IPS-18c (cell line): ENCODE results near the gene VPS35L.
"Not testable (repeated sequence)": the region's sequence is repeated elsewhere in the genome, so short reads cannot be mapped to it uniquely, and the experiment has no call there.

ENCODE experiments used
- H3K4me3 ChIP-seq: 2 replicates; pipeline ENCODE4 v1.7.0; 2013; ENCODE audit warnings: low read depth, mild to moderate bottlenecking, low read length, moderate library complexity; ENCODE audit not compliant: insufficient read depth
- H3K9me3 ChIP-seq: one replicate; pipeline ENCODE4 v1.6.1; 2013; ENCODE audit warnings: mild to moderate bottlenecking, low read length, moderate library complexity; ENCODE audit not compliant: control insufficient read depth, insufficient read depth

The VPS35L gene

DNA sequence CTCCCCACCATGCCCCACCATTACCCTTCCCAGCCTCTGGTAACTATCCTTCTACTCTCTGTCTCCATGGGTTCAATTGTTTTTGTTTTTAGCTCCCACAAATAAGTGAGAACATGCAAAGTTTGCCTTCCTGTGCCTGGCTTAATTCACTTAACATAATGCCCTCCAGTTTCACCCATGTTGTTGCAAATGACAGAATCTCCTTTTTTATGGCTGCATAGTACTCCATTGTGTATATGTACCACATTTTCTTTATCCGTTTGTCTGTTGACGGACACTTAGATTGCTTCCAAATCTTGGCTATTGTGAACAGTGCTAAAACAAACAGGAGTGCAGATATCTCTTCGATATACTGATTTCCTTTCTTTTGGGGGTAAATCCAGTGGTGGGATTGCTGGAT lies 109.8 kb downstream of the VPS35L start:
- not testable (repeated sequence) for H3K4me3 ChIP-seq, H3K9me3 ChIP-seq

DNA sequence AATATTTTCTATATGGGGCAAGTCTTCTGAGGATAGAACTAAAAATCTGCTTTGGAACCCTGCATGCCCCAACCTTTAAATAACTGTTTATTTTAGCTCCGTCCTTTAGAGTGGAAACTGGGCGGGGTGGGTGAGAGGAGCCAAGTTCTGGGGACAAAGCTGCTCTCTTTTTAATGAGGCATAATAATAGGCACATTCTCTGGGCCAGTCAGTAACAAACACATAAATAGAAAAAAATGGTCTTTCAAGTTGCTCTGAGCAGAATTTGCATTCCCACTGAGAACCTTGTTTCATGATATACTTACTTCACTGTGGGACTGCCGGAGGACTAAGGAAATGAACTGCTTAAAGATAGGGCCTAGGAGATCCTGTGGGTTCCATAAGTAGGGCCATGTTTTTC lies 111.0 kb downstream of the VPS35L start:
- Histone ChIP-seq H3K4me3 (no peak overlapping the region), H3K9me3 (no peaks in the 10 kb centered on the region)

DNA sequence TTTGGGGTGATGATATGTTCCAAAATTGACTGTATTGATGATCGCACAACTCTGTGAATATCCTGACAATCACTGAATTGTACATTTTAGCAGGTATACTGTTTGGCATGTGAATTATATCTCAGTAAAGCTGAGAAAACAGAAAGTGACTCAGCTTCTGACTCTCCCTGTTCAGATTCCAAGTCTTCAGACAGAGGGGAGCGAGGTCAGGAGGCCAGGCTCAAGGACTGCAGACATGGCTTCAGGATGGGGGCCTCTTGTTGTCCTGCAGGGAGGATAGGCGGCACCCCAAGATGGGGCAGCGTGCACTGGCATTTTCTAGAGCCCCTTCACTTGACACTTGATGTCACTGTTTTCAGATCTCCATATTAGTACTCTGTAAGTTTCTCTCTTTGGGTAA lies 116.9 kb downstream of the VPS35L start:
- Histone ChIP-seq H3K9me3 (no peaks in the 10 kb centered on the region), H3K4me3 (no peak overlapping the region)

DNA sequence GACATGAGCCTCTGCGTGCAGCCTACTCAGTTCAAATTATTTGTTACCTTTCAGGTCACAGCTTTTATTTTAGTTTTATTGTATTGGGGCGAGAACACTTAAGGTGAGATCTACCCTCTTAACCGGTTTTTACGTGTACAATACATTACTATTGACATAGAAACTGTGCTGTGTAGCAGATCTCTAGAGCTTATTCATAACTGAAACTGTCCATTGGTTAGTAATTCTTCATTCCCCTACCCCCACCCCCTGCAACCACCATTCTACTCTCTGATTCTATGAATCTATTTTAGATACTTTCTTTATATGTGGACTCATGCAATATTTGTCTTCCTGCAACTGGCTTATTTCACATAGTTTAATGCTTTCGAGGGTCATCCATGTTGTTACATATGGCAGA lies 119.0 kb downstream of the VPS35L start:
- no peak overlapping the region for H3K4me3 ChIP-seq
- H3K9me3 ChIP-seq: no peaks in the 10 kb centered on the region

DNA sequence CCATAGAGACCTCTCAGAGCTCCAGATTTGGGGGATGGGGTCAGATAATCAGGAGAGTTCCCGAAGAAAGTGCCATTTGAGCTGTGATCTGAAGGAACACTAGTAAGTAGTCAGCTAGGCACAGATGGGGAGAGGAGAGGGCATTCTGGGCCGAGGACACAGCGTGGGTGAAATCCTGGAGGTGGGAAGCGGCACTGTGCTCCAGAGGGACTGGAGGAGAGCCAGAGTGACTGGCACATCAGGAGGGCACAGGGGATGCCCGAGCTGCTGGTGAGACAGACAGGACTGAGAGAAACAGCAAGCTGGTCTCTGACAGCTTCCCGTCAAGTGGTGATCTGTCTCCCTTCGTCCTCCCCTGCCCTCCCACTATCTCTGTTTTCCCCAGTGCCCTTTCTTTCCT lies 121.9 kb downstream of the VPS35L start:
- no peaks in the 10 kb centered on the region for H3K9me3 ChIP-seq

DNA sequence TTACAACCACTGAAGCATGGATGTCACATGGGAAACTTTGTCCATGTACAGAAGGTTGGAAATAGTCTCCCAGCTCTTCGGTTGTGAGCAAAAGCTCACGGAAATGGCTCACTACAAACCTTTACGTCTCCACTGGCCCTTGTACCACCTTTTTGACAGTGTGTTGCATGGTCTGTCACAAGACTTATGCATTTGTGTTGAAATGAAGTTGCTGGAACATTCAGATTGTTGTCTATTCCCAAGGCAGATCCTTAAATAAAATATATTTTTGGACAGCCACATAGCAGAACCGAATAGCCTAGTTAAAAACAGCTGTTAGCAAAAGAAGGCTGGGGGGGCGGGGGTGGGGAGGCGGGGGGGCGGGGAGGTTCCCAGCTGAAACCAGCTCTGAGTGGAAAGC lies 123.3 kb downstream of the VPS35L start:
- Histone ChIP-seq H3K9me3 (no peaks in the 10 kb centered on the region), H3K4me3 (no peak overlapping the region)

More for the DNA sequence above, 121.9 kb downstream of the VPS35L start:
- no peak overlapping the region for H3K4me3 ChIP-seq

DNA sequence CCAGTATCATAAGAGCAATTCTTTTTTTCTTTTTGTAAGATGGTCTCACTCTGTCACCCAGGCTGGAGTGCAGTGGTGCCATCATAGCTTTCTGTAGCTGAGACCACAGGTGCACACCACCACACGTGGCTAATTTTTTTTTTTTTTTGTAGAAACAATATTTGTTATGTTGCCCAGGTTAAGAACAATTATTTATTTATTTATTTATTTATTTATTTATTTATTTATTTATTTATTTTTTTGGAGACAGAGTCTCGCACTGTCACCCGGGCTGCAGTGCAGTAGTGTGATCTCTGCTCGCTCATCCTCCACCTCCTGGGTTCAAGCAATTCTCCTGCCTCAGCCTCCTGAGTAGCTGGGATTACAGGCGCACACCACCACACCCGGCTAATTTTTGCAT lies 123.8 kb downstream of the VPS35L start:
- H3K4me3 ChIP-seq, H3K9me3 ChIP-seq: not testable (repeated sequence)

DNA sequence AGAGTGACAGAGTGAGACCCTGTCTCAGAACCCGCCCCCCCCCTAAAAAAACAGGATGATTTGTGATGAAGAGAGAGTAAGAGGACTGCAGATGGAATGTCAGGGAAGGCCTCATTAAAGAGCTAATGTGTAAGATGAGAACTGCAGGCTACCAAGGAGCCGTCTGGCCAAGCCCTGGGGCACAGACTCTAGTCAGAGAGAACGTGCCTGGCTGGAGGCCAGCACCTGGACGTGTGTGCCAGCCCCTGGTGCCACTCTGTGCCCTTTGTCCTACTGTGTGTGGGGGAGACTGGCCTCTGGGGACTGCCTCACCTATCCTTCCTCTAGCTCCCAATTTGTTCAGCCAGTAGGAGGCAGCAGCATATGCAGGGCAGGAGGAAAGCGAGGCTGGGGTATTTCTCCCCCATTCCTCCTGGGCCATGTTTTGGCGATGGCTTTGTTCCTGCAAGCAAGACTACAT lies 125.4 kb downstream of the VPS35L start:
- no peaks in the 10 kb centered on the region for H3K9me3 ChIP-seq
- H3K4me3 ChIP-seq: no peak overlapping the region

DNA sequence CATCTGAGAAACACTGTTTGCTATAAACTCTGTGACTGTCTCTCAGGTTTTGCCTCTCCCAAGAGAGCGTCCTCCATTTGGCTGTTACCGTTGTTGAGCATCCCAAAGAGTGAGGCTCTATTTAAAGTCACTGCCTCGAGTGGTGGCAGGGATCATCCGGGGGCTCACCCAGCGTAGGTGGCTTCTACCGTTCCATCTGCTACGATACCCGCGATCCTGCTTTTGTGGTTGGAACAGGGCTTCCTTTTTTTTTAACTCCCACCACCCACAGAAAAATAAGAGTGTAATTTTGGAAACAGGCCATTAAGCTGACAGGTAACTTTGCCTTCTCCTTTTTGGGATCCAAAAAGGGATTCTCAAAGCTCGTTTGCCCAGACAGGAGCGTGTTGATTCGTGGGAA lies 126.1 kb downstream of the VPS35L start:
- no peak overlapping the region for H3K4me3 ChIP-seq
- H3K9me3 ChIP-seq: no peaks in the 10 kb centered on the region

DNA sequence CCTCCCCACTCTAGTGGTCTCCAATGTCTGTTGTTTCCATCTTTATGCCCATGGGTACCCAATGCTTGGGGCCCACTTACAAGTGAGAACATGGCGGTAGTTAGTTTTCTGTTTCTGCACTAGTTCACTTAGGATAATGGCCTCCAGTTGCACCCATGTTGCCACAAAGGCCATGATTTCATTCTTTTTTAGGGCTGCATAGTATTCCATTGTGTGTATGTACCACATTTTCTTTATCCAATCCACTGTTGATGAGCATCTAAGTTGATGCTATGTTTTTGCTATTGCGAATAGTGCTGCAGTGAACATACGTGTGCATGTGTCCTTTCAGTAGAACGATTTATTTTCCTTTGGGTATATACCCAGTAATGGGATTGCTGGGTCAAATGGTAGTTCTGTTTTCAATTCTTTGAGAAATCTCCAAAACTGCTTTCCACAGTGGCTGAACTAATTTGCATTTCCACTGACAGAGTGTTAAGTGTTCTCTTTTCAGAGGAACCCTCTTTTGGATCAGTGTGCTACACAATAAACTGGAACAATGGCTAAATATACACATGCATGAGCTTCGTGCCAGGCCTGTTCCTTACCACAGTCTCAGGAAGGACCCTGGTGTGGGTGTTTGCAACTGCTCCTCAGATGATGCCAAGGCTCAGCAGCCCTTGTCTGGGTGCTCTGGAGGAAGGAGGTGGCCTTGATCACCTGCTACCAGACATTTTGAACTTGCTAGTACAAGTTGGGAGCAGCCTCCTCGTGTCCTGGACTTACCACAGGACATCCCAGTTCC lies 128.1 kb downstream of the VPS35L start:
- no peak overlapping the region for H3K4me3 ChIP-seq
- no peaks in the 10 kb centered on the region for H3K9me3 ChIP-seq

DNA sequence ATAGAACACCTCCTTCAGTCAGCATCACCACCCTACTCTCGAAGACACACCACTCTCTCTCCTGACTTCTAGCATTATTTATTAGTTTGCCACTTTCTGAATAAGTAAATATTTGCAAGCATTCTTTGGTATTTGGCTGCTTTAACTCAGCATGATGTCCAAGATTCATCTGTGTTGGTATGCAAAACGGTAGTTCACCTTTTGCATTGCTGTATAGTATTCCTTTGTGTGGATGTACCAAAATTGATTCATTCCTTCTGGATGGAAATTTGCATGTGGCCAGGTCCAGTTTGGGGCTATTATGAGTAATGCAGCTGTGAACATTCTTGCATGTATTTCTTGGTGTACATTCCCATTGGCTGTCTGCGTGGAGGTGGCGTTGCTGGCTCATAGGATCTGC lies 129.7 kb downstream of the VPS35L start:
- Histone ChIP-seq H3K4me3 (no peak overlapping the region), H3K9me3 (no peaks in the 10 kb centered on the region)

DNA sequence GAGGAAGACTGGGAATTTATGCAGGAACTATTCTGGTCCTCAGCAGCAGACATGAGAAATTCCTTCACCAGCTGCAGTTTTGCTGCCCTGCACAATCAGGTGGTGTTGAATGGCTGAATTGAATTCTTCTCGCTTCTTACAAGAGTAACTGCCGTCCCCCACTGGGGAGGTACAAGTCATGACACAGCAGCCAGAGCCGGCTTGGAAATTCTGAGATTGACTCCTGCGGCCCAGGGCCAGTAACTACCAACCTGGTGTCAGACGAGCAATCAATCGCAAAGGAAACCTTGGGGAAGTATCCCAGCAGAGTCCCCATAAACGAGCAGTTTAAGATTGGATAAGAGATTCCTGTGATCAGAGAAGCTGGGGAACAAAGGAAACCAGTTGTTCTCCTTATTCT lies 131.8 kb downstream of the VPS35L start:
- Histone ChIP-seq H3K9me3 (no peaks in the 10 kb centered on the region), H3K4me3 (no peak overlapping the region)

DNA sequence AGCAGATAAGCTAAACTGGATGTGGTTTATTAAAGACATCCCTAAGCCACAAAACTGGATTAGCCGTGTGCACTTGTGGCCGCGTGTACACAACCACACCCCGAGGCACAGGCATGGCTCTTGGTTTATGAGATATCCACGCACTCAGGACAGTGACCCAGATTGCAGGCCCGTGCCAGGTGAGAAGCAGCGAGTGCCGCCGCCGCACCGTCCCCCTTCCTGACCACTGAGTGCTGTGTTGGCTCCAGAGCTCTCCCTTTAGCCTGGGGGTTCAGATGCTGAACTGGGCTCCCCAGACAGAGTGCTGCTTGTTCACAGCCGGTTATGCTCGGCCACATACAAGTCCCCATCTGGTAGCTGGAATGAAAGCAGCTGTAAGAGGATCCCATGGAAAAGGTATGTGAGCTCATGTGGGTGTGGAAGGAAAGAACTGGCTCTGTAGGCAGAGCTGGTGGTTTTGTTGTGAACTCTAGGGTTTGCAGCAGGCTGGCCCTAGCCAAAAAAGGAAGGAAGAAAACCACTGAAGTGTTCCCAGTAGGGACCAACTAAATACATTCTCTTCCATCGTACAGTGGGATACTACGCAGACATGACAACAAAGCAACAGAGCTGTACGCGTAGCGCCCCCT lies 133.0 kb downstream of the VPS35L start:
- H3K4me3 ChIP-seq: no peak overlapping the region
- no peaks in the 10 kb centered on the region for H3K9me3 ChIP-seq

DNA sequence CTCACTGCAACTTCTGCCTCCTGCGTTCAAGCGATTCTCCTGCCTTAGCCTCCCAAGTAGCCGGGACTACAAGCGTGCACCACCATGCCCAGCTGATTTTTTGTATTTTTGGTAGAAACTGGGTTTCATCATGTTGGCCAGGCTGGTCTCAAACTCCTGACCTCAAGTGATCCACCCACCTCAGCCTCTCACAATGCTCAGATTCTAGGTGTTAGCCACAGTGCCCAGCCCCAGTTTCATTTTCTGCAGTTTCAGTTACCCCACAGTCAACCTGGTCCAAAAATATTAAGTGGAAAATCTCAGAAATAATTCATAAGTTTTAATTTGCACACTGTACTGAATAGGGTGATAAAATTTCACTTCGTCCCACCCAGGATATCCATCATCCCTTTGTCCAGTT lies 133.8 kb downstream of the VPS35L start:
- Histone ChIP-seq H3K9me3 (no peaks in the 10 kb centered on the region), H3K4me3 (no peak overlapping the region)

DNA sequence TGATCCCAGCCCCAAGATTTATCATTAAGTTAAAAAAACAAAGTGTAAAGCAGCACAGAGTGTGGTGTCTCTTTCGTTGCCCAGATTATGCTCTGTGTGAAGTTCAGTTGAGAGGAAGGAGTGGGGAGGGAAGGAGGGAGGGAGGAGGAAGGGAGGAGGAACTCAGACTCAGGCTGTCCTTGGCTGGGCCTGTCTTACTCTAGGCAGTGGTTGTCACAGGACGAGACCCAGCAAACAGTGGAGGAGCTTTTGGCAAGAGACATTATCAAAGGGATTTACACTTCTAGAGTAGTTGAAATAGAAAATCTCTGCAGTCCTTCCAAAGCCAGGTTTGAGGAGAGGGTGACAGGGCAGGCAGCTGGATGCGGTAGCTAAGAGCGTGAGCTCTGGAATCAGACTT lies 134.7 kb downstream of the VPS35L start:
- Histone ChIP-seq H3K4me3 (no peak overlapping the region), H3K9me3 (no peaks in the 10 kb centered on the region)

DNA sequence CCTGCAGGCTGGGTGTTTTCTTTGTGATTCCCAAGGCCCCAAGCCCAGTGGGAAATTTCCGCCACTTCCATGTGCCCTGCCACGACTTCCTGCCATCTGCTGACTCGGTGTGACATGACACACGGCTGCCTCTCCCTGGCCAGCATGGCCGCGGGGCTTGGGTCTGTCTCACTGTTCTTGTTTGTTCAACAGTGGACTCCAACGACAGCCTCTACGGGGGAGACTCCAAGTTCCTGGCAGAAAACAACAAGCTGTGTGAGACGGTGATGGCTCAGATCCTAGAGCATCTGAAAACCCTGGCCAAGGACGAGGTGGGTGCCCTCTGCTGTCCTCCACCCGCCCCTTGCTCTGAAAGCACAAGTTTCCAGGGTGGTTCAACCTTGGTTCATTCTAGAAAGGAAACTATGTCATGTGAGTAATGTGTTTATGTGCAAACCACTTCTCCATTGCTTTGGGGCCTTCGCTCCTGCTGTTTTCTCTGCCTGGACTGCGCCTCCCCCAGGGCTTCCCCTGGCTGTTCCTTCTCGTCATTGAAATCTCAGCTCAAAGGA lies 135.7 kb downstream of the VPS35L start:
- Histone ChIP-seq H3K4me3 (no peak overlapping the region), H3K9me3 (no peaks in the 10 kb centered on the region)

DNA sequence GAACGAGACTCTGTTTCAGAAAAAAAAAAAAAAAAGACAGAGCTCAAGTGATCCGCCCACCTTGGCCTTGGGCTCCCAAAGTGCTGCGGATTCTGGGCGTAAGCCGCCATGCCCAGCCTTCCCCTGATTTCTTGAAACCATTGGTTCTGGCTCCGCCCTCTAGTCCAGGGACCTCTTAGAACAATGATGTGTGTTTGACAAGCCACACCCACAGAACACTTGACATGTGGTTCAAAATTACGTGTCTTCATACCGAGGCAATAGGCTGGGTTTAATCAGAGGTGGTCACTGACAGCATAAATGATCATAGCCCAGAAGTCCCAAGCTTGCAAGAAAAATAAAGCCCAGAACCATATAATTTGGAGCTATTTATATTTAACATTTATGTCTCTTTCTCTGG lies 139.5 kb downstream of the VPS35L start:
- Histone ChIP-seq H3K4me3 (no peak overlapping the region), H3K9me3 (no peaks in the 10 kb centered on the region)

DNA sequence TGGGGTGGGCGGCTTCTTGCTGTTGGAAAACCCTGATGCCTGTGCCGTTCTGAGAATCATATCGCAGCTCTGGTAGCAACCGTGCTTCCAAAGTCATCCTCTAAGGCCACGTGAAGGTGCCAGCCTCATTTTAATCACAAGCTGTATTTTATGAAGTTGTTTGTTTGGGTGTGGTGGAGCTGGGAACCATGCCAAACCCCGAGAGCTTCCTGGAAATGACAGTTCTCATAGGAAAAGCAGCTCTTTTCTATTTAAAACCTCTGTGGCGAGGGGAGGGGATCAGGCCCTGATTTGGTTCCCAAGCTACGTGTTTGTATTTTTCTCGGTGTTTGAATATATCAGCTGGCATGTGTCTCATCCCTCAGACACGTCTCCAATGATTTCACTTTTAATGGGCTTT lies 140.8 kb downstream of the VPS35L start:
- Histone ChIP-seq H3K9me3 (no peaks in the 10 kb centered on the region), H3K4me3 (no peak overlapping the region)
